Renal pelvis (tissue), 12 donors: ENCODE results near the gene BCL2L12. TPM values are rescaled to one million over a fixed set of nuclear protein-coding genes. Genes with fewer than 3 reads are reported as not detected.
"Not testable (repeated sequence)": the region's sequence is repeated elsewhere in the genome, so short reads cannot be mapped to it uniquely, and the experiment has no call there.

Experiments used
- DNase-seq: peaks from one replicate; pipeline ENCODE4 v3.0.0-alpha.2; 2013
- long read RNA-seq, 16 experiments: transcript quantifications; one replicate each; lab custom pipeline, GENCODE V29; 2026
- polyA plus RNA-seq, 3 donors: library from polyadenylated mRNA; unstranded; fragments of 120-200 nt; gene quantifications; one replicate each; pipeline ENCODE4 v1.2.1, GENCODE V29; 2013; ENCODE audit not compliant: insufficient read length in 3 of 3

BCL2L12 gene, protein sequence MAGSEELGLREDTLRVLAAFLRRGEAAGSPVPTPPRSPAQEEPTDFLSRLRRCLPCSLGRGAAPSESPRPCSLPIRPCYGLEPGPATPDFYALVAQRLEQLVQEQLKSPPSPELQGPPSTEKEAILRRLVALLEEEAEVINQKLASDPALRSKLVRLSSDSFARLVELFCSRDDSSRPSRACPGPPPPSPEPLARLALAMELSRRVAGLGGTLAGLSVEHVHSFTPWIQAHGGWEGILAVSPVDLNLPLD
- polyA plus RNA-seq, result 10 to 100 TPM; 30.7 to 39.6 (median 31.5) TPM
- long read RNA-seq, donor 1, transcript BCL2L12-212 (7 exons, 1,854 nt), result major isoform, 14 of 29 reads
- long read RNA-seq, donor 1, partial matches to known transcripts, result 9 of 29 reads
- long read RNA-seq, donor 1, other reads (novel, unspliced or antisense), result 0 of 29 reads
- long read RNA-seq, donor 2, transcript BCL2L12-212 (7 exons, 1,854 nt), result major isoform, 13 of 16 reads
- long read RNA-seq, donor 2, partial matches to known transcripts, result 0 of 16 reads
- long read RNA-seq, donor 2, other reads (novel, unspliced or antisense), result 0 of 16 reads
- long read RNA-seq, donor 3, transcript BCL2L12-212 (7 exons, 1,854 nt), result major isoform, 7 of 19 reads
- long read RNA-seq, donor 3, partial matches to known transcripts, result 8 of 19 reads
- long read RNA-seq, donor 3, other reads (novel, unspliced or antisense), result 0 of 19 reads
- long read RNA-seq, donor 4, transcript BCL2L12-207 (6 exons, 893 nt), result minor isoform, 5 of 14 reads
- long read RNA-seq, donor 4, transcript BCL2L12-212 (7 exons, 1,854 nt), result major isoform, 9 of 14 reads
- long read RNA-seq, donor 4, partial matches to known transcripts, result 0 of 14 reads
- long read RNA-seq, donor 4, other reads (novel, unspliced or antisense), result 0 of 14 reads
- long read RNA-seq, donor 5, partial matches to known transcripts, result 0 of 3 reads
- long read RNA-seq, donor 5, other reads (novel, unspliced or antisense), result 0 of 3 reads
- long read RNA-seq, donor 6, transcript BCL2L12-212 (7 exons, 1,854 nt), result major isoform, 9 of 11 reads
- long read RNA-seq, donor 6, partial matches to known transcripts, result 0 of 11 reads
- long read RNA-seq, donor 6, other reads (novel, unspliced or antisense), result 0 of 11 reads
- long read RNA-seq, donor 7, transcript BCL2L12-212 (7 exons, 1,854 nt), result major isoform, 7 of 11 reads
- long read RNA-seq, donor 7, partial matches to known transcripts, result 0 of 11 reads
- long read RNA-seq, donor 7, other reads (novel, unspliced or antisense), result 0 of 11 reads
- long read RNA-seq, donor 8, transcript BCL2L12-212 (7 exons, 1,854 nt), result major isoform, 6 of 6 reads
- long read RNA-seq, donor 8, partial matches to known transcripts, result 0 of 6 reads
- long read RNA-seq, donor 8, other reads (novel, unspliced or antisense), result 0 of 6 reads
- long read RNA-seq, donor 9, transcript BCL2L12-212 (7 exons, 1,854 nt), result major isoform, 8 of 10 reads
- long read RNA-seq, donor 9, partial matches to known transcripts, result 0 of 10 reads
- long read RNA-seq, donor 9, other reads (novel, unspliced or antisense), result 0 of 10 reads
- long read RNA-seq, donor 10, transcript BCL2L12-212 (7 exons, 1,854 nt), result major isoform, 6 of 8 reads
- long read RNA-seq, donor 10, partial matches to known transcripts, result 0 of 8 reads
- long read RNA-seq, donor 10, other reads (novel, unspliced or antisense), result 0 of 8 reads
- long read RNA-seq, donor 11, transcript BCL2L12-212 (7 exons, 1,854 nt), result major isoform, 5 of 7 reads
- long read RNA-seq, donor 11, partial matches to known transcripts, result 0 of 7 reads
- long read RNA-seq, donor 11, other reads (novel, unspliced or antisense), result 0 of 7 reads
- long read RNA-seq, donor 12, transcript BCL2L12-212 (7 exons, 1,854 nt), result major isoform, 18 of 29 reads
- long read RNA-seq, donor 12, partial matches to known transcripts, result 6 of 29 reads
- long read RNA-seq, donor 12, other reads (novel, unspliced or antisense), result 0 of 29 reads
- long read RNA-seq, donor 13, partial matches to known transcripts, result 0 of 5 reads
- long read RNA-seq, donor 13, other reads (novel, unspliced or antisense), result 0 of 5 reads
- long read RNA-seq, donor 14, transcript BCL2L12-212 (7 exons, 1,854 nt), result major isoform, 5 of 20 reads
- long read RNA-seq, donor 14, partial matches to known transcripts, result 13 of 20 reads
- long read RNA-seq, donor 14, other reads (novel, unspliced or antisense), result 0 of 20 reads
- long read RNA-seq, donor 15, transcript BCL2L12-212 (7 exons, 1,854 nt), result major isoform, 16 of 28 reads
- long read RNA-seq, donor 15, partial matches to known transcripts, result 11 of 28 reads
- long read RNA-seq, donor 15, other reads (novel, unspliced or antisense), result 0 of 28 reads
- long read RNA-seq, donor 16, transcript BCL2L12-212 (7 exons, 1,854 nt), result major isoform, 5 of 16 reads
- long read RNA-seq, donor 16, partial matches to known transcripts, result 5 of 16 reads
- long read RNA-seq, donor 16, other reads (novel, unspliced or antisense), result 0 of 16 reads

GRCh38 chr19:49665351-49666119 lies at the start of gene BCL2L12, which contains the start of gene IRF3:
TSS of gene BCL2L12 (plus strand) at chr19:49665933. CDS start at chr19:49666693, 760 bp downstream.
TSS of gene IRF3 (minus strand) at chr19:49665857. CDS start at chr19:49664838, 1,019 bp downstream.
- peak; percentile 96 for DNase-seq

- DNase-seq, result no peak
These were observed 49.2 kb upstream of the BCL2L12 start for GRCh38 chr19:49616532-49616931.

GRCh38 chr19:49616945-49617344 lies 48.8 kb upstream of the BCL2L12 start:
- no peak for DNase-seq

GRCh38 chr19:49617860-49618259 lies 47.9 kb upstream of the BCL2L12 start:
- DNase-seq, result not testable (repeated sequence)

DNA sequence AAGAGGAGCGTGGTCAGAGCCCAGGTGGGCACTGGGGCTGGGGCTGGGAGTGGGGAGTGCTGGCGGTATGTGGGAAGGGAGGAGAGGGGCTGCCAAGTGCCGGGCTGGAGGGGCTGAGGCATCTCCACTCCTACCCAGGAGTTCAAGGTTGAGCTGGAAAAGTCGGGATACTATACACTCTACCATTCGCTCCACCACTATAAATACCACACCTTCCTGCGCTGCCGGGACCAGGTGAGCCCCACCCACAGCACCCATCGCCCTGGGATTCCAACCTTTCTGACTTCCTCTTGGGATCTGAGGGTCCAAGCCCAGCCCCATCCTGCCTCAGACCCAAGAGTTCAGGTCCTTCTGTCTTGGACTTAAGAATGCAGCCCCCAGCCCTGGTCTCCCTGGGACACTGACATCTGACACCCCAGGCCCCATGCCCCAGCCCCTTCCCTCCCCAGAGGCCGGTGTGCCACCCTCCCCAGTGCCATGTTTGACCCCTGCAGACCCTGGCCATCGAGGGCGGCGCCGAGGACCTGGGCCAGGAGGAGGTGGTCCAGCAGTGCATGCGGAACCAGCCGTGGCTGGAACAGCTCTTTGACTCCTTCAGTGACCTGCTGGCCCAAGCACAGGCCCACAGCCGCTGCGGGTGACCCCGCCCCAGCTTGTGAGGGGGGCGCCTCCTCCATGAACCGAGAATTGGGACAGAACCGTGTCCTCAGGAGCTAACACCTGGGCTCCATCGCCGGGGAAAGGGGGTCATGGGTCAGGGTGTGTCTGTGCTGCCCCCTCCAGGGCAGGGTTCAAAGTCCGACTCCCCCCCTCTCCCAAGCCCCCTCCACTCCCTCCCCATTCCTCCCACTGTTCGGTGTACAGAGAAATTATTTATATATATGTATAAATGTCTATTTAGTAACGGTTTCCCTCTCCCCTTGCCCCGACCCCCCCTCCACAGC lies 40.5 kb upstream of the BCL2L12 start:
- no peak for DNase-seq

GRCh38 chr19:49626226-49626625 lies 39.5 kb upstream of the BCL2L12 start:
- DNase-seq, result no peak

DNA sequence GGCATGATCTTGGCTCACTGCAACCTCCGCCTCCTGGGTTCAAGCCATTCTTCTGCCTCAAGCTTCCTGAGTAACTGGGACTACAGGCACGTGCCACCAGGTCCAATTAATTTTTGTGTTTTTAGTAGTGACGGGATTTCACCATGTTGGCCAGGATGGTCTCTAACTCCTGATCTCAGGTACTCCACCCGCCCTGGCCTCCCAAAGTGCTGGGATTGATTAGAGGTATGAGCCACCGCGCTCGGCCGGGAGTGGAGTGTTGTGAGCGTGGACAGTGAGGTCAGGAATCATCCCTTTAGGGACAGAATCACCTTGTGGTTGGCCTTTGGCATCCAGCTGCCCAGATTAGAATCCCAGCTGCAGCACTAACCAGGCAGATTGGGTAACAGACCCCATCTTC lies 36.1 kb upstream of the BCL2L12 start:
- no peak for DNase-seq

- no peak for DNase-seq
These were observed 34.6 kb upstream of the BCL2L12 start for GRCh38 chr19:49631014-49631588.

GRCh38 chr19:49631610-49632192 lies 34.0 kb upstream of the BCL2L12 start:
- DNase-seq, result no peak

DNA sequence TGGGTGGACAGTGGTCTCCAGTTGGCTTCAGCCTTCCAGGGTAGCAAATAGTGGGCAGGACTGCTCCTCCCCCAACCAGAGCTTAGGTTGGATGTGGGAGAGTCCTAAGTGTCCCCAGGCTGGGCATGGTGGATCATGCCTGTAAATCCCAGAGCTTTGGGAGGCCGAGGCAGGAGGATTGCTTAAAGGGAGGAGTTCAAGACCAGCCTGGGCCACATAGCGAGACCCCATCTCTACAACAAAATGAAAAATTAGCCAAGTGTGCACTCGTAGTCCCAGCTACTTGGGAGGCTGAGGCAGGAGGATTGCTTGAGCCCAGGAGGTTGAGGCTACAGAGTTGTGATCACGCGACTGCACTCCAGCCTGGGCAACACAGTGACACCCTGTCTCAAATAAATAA lies 33.2 kb upstream of the BCL2L12 start:
- no peak for DNase-seq

DNA sequence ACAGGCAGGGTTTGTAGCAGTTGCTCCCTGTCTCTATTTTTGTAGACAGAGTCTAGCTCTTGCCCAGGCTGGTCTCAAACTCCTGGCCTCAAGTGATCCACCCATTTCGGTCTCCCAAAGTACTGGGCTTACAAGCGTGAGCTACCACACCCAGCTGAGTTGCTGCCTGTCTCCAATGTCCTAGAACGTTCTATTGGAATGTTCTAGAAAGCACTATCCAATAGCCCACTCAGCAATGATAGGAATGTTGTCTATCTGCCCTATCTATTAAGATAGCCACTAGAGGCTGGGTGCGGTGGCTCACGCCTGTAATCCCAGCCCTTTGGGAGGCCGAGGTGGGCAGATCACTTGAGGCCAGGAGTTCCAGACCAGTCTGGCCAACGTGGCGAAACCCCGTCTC lies 32.5 kb upstream of the BCL2L12 start:
- not testable (repeated sequence) for DNase-seq

GRCh38 chr19:49635530-49636232 lies 30.1 kb upstream of the BCL2L12 start:
- DNase-seq, result no peak

DNA sequence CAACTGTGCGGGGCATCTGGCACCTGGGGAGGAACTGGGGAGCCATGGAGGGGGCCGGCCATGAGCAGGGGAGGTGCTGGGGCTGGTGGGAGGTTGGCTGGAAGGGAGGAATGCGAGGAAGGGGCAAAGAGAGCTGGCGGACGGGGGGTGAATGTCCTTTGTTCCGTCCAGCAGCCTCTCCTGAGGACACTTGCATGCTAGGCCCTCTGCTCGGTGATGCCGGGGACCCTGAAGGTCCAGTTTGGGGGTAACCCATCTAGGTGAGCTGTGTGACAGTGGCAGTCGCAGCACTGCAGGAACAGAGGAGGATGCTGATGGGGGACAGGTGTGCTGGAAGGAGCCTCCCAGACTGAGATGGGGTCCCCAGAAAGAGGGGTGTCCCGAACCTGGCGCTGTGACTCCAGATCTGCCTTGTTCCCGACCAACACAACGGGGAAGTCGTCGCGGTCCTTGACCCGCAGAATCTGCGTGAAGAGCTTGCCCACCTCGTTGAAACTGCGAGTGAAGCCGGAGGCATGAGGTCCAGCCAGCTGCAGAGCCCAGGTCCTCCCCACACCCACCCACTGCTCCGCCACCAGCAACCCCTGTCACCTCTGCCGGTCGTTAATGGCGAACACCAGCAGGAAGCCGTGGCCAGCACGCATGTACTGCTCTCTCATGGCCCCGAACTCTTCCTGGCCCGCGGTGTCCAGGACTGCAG lies 29.4 kb upstream of the BCL2L12 start:
- no peak for DNase-seq

DNA sequence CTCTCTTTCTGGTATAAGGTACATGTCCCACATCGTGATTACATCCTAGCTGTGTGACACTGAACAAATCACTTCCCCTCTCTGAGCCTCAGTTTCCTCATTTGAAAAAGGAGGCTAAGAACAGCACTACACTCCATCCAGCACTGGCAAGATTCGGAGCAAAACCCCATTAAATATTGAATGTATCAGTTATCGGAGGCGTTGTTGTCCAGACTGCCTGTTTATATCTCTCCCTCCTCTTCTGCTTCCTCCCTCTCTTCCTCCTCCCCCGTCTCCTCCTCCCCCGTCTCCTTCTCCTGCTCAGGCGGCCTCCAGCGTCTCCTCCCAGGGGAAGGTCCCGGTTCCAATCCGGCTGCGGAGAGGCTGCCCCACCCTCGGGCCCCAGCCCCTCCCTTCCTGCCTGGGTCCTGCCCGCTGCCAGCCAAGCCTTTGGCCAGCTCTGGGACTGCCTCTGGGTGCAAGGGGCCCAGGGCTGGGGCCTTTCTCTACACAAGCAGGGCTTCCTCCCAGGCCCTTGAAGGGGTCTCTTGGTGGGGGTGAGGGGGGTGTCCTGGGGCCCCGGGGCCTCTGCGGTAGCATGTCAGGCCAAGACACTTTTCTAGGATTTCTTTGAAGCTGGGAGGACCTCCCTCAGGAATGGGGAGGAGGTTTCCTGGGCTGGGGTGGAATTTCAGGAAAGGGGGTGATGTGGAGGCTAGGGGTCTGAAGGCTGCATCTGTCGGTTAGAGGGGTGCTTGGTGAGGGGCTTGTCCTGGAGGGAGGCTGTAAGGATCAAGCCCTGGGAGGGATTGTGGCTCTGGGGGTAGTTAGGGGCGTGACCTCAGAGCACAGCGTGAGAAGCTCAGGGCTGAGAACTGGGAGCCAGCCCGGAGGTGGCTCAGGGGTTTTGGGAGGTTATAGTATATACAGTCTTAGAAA lies 27.7 kb upstream of the BCL2L12 start:
- DNase-seq, result no peak
